Fibroblast of lung (primary cell): ENCODE measurements around the gene AFTPH. TPM values are rescaled to one million over a fixed set of nuclear protein-coding genes. Genes with fewer than 3 reads are reported as not detected.

Source experiments
- DNase-seq, 2 donors: peaks; one replicate each; pipeline versions ENCODE4 v3.0.0 to v3.0.0-alpha.2; 2010; ENCODE audit warnings: low read depth in 2 of 2
- H2AFZ ChIP-seq: 2 replicates; pipeline ENCODE4 v1.5.1; 2012; ENCODE audit warnings: low read length, control low read depth, inconsistent platforms
- H3K27ac ChIP-seq: 2 replicates; pipeline ENCODE4 v1.5.1; 2011; ENCODE audit warnings: low read length, control low read depth; ENCODE audit not compliant: insufficient read depth
- H3K27me3 ChIP-seq: 2 replicates; pipeline ENCODE4 v1.5.1; 2011; ENCODE audit warnings: mild to moderate bottlenecking, low read length; ENCODE audit not compliant: control insufficient read depth, insufficient read depth
- H3K36me3 ChIP-seq: 2 replicates; pipeline ENCODE4 v1.5.1; 2011; ENCODE audit warnings: low read length; ENCODE audit not compliant: control insufficient read depth, insufficient read depth
- H3K4me1 ChIP-seq: 2 replicates; pipeline ENCODE4 v1.5.1; 2011; ENCODE audit warnings: low read length; ENCODE audit not compliant: control insufficient read depth, insufficient read depth; ENCODE audit errors: extremely low read depth
- H3K4me2 ChIP-seq: 2 replicates; pipeline ENCODE4 v1.5.1; 2011; ENCODE audit warnings: low read length, control low read depth; ENCODE audit not compliant: insufficient read depth; ENCODE audit errors: extremely low read depth
- H3K4me3 ChIP-seq, 4 experiments: fragments of 200-600 bp in 1 of 4; sonication (generic) in 1 of 4; replicated peaks in 1 of 4; 2 replicates each; pipeline ENCODE4 v1.5.1; 2011 to 2016; ENCODE audit warnings: low read length in 4 of 4, low read depth in 3 of 4, mild to moderate bottlenecking in 3 of 4, control low read depth in 2 of 4, inconsistent platforms in 1 of 4, mixed read lengths in 1 of 4; ENCODE audit not compliant: insufficient read depth in 1 of 4; ENCODE audit errors: control extremely low read depth in 1 of 4
- H3K79me2 ChIP-seq: 2 replicates; pipeline ENCODE4 v1.5.1; 2012; ENCODE audit warnings: mild to moderate bottlenecking, low read length, inconsistent platforms; ENCODE audit not compliant: control insufficient read depth, insufficient read depth
- H3K9ac ChIP-seq: 2 replicates; pipeline ENCODE4 v1.5.1; 2011; ENCODE audit warnings: mild to moderate bottlenecking, low read length, control low read depth; ENCODE audit not compliant: insufficient read depth
- H3K9me3 ChIP-seq: 2 replicates; pipeline ENCODE4 v1.5.1; 2012; ENCODE audit warnings: low read depth, low read length; ENCODE audit not compliant: control insufficient read depth, insufficient read depth
- H4K20me1 ChIP-seq: 2 replicates; pipeline ENCODE4 v1.5.1; 2011; ENCODE audit warnings: low read length; ENCODE audit not compliant: control insufficient read depth, insufficient read depth; ENCODE audit errors: extremely low read depth
- CTCF ChIP-seq, 2 donors: IDR thresholded peaks in 1 of 2; conservative IDR thresholded peaks in 1 of 2; 1 replicate in 1 of 2; 2 replicates in 1 of 2; pipeline ENCODE4 v1.5.1; 2011 to 2012; ENCODE audit warnings: low read length in 2 of 2, control low read depth in 1 of 2, inconsistent platforms in 1 of 2, low read depth in 1 of 2, mild to moderate bottlenecking in 1 of 2
- EZH2 ChIP-seq: IDR thresholded peaks from 2 replicates; pipeline ENCODE4 v1.5.1; 2012; ENCODE audit warnings: low read length, control low read depth, mild to moderate bottlenecking; ENCODE audit errors: missing control alignments
- polyA plus RNA-seq, 2 donors: library from polyadenylated mRNA; depleted of rRNA in 1 of 2; stranded (reverse) in 1 of 2; unstranded in 1 of 2; fragments of >200 nt; gene quantifications; 2 replicates each; pipeline ENCODE4 v1.2.1, GENCODE V29; 2011 to 2012; ENCODE audit warnings: missing spikeins in 1 of 2
- total RNA-seq: library from RNA; depleted of rRNA; stranded (reverse); fragments of >200 nt; gene quantifications from 2 replicates; pipeline ENCODE4 v1.2.1, GENCODE V29; 2014

AFTPH gene
- total and polyA plus RNA-seq, 2 donors (not counting 1 experiment from before 2014, with no cell fraction given) = 15.8 to 43.3 TPM

- no peaks in the 10 kb centered on the region for H3K9me3 ChIP-seq
- H3K36me3 ChIP-seq = no peaks in the 10 kb centered on the region
- no peak overlapping the region for H3K4me3 ChIP-seq
- no peaks in the 10 kb centered on the region for H3K79me2 ChIP-seq
- no peaks in the 10 kb centered on the region for H3K4me1 ChIP-seq
- no peak for DNase-seq
- H4K20me1 ChIP-seq = no peaks in the 10 kb centered on the region
- H3K27me3 ChIP-seq = peaks cover 9% of the 10 kb centered on the region
- TF ChIP-seq EZH2 (no peak), CTCF (conservative IDR thresholded peaks at IDR 0.05 in 1 of 2, IDR thresholded peaks at IDR 0.05 in 1 of 2; ENCODE audit: low read depth in 1 of 2, low read length in 2 of 2) (no peak)
- no peak overlapping the region for H3K9ac ChIP-seq
- H2AFZ ChIP-seq = no peak overlapping the region
- H3K27ac ChIP-seq = no peak overlapping the region
- no peak overlapping the region for H3K4me2 ChIP-seq
Measured at GRCh38 chr2:64485331-64485730, 38.8 kb upstream of the AFTPH start.

DNA sequence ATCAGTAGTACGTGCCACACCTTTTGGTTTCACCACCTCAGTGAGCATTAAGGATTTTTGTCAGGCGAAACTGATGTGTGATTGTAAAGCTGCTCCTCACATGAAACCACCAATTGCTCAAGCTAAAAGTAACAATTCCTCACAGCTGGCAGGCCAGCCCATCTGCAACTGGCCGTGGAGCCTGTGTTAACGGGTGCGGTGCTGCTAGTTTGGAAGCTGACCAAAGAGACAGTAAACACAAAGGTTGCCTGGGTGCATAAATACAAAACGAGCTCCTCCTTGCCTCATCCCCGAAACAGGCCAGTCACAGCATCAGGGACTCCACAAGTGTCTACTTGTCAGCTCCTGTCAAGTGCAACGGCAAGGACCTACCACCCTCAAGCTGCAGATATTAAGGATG, 38.2 kb upstream of the AFTPH start:
- Histone ChIP-seq H3K27me3 (peaks cover 9% of the 10 kb centered on the region), H2AFZ (no peak overlapping the region), H4K20me1 (no peaks in the 10 kb centered on the region), H3K4me3 (no peak overlapping the region), H3K4me2 (no peak overlapping the region), H3K9ac (no peak overlapping the region), H3K4me1 (no peaks in the 10 kb centered on the region), H3K36me3 (no peaks in the 10 kb centered on the region), H3K9me3 (no peaks in the 10 kb centered on the region), H3K79me2 (no peaks in the 10 kb centered on the region), H3K27ac (no peak overlapping the region)
- peak in 1 of 2 donors; percentile 56 for DNase-seq
- TF ChIP-seq EZH2 (no peak), CTCF (conservative IDR thresholded peaks at IDR 0.05 in 1 of 2, IDR thresholded peaks at IDR 0.05 in 1 of 2; ENCODE audit: low read depth in 1 of 2, low read length in 2 of 2) (no peak)

GRCh38 chr2:64487256-64488049, 36.7 kb upstream of the AFTPH start:
- H3K4me3 ChIP-seq = no peak overlapping the region
- TF ChIP-seq EZH2 (peak; percentile 46), CTCF (conservative IDR thresholded peaks at IDR 0.05 in 1 of 2, IDR thresholded peaks at IDR 0.05 in 1 of 2; ENCODE audit: low read depth in 1 of 2, low read length in 2 of 2) (no peak)
- DNase-seq = no peak
- no peaks in the 10 kb centered on the region for H3K79me2 ChIP-seq
- no peak overlapping the region for H3K27ac ChIP-seq
- no peak overlapping the region for H3K9ac ChIP-seq
- H3K27me3 ChIP-seq = peaks cover 9% of the 10 kb centered on the region
- no peaks in the 10 kb centered on the region for H3K4me1 ChIP-seq
- no peak overlapping the region for H2AFZ ChIP-seq
- H3K9me3 ChIP-seq = no peaks in the 10 kb centered on the region
- no peaks in the 10 kb centered on the region for H4K20me1 ChIP-seq
- no peaks in the 10 kb centered on the region for H3K36me3 ChIP-seq
- no peak overlapping the region for H3K4me2 ChIP-seq
